ENCODE measurements around the gene MACC1.

MACC1 gene, protein sequence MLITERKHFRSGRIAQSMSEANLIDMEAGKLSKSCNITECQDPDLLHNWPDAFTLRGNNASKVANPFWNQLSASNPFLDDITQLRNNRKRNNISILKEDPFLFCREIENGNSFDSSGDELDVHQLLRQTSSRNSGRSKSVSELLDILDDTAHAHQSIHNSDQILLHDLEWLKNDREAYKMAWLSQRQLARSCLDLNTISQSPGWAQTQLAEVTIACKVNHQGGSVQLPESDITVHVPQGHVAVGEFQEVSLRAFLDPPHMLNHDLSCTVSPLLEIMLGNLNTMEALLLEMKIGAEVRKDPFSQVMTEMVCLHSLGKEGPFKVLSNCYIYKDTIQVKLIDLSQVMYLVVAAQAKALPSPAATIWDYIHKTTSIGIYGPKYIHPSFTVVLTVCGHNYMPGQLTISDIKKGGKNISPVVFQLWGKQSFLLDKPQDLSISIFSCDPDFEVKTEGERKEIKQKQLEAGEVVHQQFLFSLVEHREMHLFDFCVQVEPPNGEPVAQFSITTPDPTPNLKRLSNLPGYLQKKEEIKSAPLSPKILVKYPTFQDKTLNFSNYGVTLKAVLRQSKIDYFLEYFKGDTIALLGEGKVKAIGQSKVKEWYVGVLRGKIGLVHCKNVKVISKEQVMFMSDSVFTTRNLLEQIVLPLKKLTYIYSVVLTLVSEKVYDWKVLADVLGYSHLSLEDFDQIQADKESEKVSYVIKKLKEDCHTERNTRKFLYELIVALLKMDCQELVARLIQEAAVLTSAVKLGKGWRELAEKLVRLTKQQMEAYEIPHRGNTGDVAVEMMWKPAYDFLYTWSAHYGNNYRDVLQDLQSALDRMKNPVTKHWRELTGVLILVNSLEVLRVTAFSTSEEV

DNA sequence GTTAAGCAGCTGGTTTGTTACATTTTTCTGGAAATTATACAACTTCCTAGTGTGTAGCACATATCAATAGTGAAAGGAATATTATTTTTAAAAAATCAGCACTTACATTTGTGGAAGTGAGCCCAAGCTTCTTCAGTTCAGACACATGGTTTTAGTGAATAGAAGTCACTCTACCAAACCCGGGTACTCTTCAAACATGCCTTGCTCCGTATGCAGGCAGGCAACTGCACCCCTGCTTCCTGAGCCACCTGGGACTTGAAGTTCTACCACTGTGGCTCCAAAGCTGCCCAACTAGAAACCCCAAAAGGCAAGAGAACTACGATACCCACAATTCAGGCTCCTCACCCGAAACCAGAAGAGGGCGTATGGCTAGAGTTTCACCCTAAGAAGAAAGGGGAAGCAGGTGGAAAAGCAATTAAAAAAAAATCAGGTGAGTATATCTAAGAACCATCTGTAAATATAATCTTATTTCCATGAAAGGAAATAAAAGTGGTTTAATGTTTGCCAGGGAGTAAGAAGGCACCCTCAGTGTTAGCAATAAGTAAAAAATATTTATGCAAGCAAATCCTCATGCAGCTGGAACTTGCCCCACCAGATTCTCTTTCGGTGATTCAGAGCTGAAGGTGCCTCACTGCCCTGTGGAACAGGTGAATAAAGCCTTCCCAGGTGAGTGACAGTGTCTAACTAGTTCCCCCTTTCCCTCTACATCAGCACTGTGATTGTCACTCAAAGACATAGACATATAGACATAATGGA is at the start of gene MACC1:
TSS of gene MACC1 (minus strand) at position 192 of the 756 bp plus-strand sequence. CDS start 55,522 bp downstream, outside the sequence.
- Histone ChIP-seq H3K36me3 (replicated peaks) (no peaks in the 10 kb centered on the region), H3K4me3 (ENCODE audit: low read depth, low read length) (no peak within 1 kb of the TSS), H3K27ac (no peak within 1 kb of the TSS), H3K27me3 (replicated peaks) (no peaks in the 10 kb centered on the region)
- in situ Hi-C loops (cut with HindIII; ENCODE audit: low pct_ligation_motif_present, low sequenced_read_pairs), result no loop called here
- no peak for DNase-seq
- TF ChIP-seq, protein P1, sequence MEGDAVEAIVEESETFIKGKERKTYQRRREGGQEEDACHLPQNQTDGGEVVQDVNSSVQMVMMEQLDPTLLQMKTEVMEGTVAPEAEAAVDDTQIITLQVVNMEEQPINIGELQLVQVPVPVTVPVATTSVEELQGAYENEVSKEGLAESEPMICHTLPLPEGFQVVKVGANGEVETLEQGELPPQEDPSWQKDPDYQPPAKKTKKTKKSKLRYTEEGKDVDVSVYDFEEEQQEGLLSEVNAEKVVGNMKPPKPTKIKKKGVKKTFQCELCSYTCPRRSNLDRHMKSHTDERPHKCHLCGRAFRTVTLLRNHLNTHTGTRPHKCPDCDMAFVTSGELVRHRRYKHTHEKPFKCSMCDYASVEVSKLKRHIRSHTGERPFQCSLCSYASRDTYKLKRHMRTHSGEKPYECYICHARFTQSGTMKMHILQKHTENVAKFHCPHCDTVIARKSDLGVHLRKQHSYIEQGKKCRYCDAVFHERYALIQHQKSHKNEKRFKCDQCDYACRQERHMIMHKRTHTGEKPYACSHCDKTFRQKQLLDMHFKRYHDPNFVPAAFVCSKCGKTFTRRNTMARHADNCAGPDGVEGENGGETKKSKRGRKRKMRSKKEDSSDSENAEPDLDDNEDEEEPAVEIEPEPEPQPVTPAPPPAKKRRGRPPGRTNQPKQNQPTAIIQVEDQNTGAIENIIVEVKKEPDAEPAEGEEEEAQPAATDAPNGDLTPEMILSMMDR (IDR thresholded peaks at IDR 0.05; ENCODE audit: low read depth, low read length, missing control alignments), result peak; percentile 10

DNA sequence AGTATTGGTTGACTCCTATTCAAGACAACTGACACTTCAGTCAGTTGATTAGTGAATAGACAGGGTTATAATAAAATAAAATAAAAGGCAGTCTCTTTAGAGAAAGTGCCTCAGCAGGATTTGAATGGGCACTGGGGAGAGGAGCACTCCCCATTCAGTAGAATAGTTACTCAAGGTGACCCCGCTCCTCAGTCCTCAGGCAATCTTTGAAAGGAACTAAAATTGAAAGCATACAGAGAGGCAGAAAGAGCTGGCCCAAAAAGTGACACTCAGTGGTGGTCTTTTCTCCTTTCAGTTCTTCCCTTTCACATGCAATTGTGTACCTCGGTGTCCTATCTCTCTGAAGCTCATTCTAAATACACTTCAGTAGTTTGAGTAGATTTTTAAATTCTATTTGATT is 47.4 kb upstream of the MACC1 start:
- H3K4me3 ChIP-seq (ENCODE audit: low read depth, low read length), result no peak overlapping the region
- H3K36me3 ChIP-seq (replicated peaks), result no peaks in the 10 kb centered on the region
- no peak for DNase-seq
- TF ChIP-seq, protein P1 (IDR thresholded peaks at IDR 0.05; ENCODE audit: low read depth, low read length, missing control alignments), result no peak
- H3K27me3 ChIP-seq (replicated peaks), result no peaks in the 10 kb centered on the region
- in situ Hi-C loops (cut with HindIII; ENCODE audit: low pct_ligation_motif_present, low sequenced_read_pairs), result no loop called here
- H3K27ac ChIP-seq, result no peak overlapping the region

DNA sequence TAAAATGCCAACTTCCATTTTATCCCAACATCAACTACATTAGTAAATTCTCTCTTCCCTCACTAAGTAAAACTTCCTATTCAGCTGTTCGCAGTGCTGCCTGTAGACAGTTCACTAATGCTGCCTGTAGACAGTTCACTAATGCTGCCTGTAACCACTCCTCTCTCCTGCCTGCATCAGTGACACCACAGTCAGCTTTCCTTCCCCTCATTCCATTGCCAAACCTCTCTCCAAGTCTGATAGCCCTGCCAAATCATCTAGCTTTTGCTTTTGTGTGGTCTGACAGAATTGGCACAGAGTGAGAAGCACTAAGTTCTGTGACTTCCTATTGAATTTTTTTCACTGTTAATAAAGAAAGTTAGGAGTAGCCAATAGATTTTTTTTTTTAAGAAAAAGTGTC is 43.0 kb upstream of the MACC1 start:
- Histone ChIP-seq H3K27ac (no peak overlapping the region), H3K36me3 (replicated peaks) (no peaks in the 10 kb centered on the region), H3K4me3 (ENCODE audit: low read depth, low read length) (no peak overlapping the region), H3K27me3 (replicated peaks) (no peaks in the 10 kb centered on the region)
- in situ Hi-C loops (cut with HindIII; ENCODE audit: low pct_ligation_motif_present, low sequenced_read_pairs), result no loop called here
- DNase-seq, result no peak
- TF ChIP-seq, protein P1 (IDR thresholded peaks at IDR 0.05; ENCODE audit: low read depth, low read length, missing control alignments), result no peak

DNA sequence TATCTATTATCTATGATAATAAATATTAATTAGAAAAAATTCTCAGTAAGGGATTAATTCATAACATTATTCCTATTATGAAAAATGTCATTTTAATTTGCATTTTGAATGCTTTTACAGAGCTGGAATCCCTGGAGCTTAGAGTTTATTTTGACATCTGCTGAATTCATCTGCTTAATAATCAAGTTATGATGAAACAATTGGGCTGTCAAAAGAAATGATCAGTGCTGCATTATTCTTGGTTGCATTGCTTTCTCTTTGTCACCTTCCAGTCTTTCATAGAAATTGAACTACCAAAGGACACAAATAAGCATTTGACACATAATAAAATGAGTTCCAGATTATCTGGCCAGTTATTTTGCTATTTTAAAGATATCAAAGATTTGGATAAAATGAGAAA is 40.0 kb upstream of the MACC1 start:
- Histone ChIP-seq H3K4me3 (ENCODE audit: low read depth, low read length) (no peak overlapping the region), H3K36me3 (replicated peaks) (no peaks in the 10 kb centered on the region), H3K27me3 (replicated peaks) (no peaks in the 10 kb centered on the region), H3K27ac (no peak overlapping the region)
- DNase-seq, result no peak
- in situ Hi-C loops (cut with HindIII; ENCODE audit: low pct_ligation_motif_present, low sequenced_read_pairs), result no loop called here
- TF ChIP-seq, protein P1 (IDR thresholded peaks at IDR 0.05; ENCODE audit: low read depth, low read length, missing control alignments), result no peak

DNA sequence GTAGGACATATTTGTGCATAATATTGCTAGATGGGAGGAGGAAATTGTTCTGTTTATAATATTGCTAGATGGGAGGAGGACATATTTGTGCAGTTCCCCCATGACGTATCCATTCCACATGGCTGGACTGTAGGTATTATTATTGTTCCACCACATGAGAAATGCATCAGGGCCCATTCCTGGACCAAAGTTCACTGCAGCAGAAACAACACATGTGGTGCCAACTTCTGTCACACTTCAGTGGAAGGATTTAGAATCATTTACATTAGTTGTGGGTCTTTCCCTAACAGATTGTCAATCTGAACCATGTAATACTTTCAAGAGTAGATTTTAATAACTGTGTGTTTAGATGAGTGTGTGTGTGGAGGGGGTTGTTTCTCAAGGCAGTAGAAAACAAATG is 32.7 kb upstream of the MACC1 start:
- DNase-seq, result no peak
- Histone ChIP-seq H3K36me3 (replicated peaks) (no peaks in the 10 kb centered on the region), H3K27ac (no peak overlapping the region), H3K4me3 (ENCODE audit: low read depth, low read length) (no peak overlapping the region), H3K27me3 (replicated peaks) (no peaks in the 10 kb centered on the region)
- in situ Hi-C loops (cut with HindIII; ENCODE audit: low pct_ligation_motif_present, low sequenced_read_pairs), result no loop called here
- TF ChIP-seq, protein P1 (IDR thresholded peaks at IDR 0.05; ENCODE audit: low read depth, low read length, missing control alignments), result no peak
